Right kidney (tissue), 1 donor: ENCODE results near the gene KIAA1958.

Source experiments
- DNase-seq: peaks from one replicate; pipeline ENCODE4 v3.0.0-alpha.2; 2016

The KIAA1958 gene

GRCh38 chr9:112530751-112531205 is 44.2 kb downstream of the KIAA1958 start:
- DNase-seq = no peak

GRCh38 chr9:112531666-112532282 is 45.1 kb downstream of the KIAA1958 start:
- DNase-seq = no peak

- DNase-seq = no peak
Measured at GRCh38 chr9:112532427-112532826, 45.8 kb downstream of the KIAA1958 start.

GRCh38 chr9:112533660-112534059 is 47.0 kb downstream of the KIAA1958 start:
- no peak for DNase-seq

DNA sequence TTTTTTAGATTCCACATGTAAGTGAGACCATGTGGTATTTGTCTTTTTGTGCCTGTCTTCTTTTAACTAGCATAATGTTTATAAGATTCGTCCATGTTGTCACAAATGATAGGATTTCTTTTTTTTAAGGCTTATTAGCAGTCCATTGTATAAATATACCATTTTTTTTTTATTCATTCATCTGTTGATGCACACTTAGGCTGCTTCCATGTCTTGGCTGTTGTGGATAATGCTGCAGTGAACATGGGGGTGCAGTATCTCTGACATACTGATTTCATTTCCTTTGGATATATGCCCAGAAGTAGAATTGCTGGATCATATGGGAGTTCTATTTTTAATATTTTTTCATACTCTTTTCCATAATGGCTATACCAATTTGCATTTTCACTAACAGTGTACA is 48.7 kb downstream of the KIAA1958 start:
- no peak for DNase-seq

DNA sequence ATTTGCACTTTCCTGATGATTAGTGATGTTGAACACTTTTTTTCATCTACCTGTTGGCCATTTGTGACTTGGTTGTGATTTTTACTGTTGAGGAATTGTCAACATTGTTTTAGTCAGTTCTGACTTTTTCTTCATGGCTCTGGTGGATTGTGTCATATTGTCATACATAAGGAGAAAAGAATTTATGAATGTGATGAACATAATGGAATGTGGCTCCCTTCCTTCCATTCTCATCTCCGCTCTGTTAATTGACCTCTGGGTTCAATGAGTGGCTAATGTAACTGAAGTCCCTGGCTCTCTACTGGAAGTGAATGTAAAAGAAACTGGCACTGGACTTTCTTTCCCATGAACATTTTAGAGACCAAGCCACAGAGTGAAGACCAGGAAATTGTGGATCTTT is 49.2 kb downstream of the KIAA1958 start:
- DNase-seq = no peak

DNA sequence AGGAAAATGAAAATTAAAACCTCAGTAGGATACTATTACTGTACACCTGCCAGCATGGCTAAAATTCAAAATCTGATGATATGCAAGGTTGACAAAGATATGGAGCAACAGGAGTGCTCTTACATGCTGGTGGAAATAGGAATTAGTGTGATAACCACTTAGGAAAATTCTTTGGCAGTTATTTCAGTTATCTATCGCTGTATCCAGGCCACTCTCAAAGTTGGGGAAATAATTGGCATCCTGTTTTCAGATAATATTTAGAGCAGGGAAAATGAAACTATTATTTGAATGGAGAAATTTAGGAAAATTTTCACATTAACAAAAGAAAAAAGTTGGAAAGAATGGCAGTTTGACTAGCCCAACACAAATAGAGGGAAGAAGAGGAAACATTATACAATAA is 50.9 kb downstream of the KIAA1958 start:
- no peak for DNase-seq

DNA sequence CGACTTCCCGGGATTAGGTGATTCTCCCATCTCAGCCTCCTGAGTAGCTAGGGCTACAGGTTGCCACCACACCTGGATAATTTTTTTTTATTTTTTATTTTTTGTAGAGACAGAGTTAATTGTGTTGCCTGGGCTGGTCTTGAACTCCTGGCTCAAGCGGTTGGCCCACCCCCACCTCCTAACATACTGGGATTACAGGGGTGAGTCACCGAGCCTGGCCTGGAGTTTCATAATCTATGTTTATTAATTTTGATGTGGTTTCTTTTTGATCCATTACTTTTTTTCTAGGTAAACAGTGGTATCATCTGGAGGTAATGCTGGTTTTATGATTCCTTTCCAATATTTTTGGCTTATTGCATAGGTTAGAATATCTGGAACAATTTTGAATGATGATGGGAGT is 54.2 kb downstream of the KIAA1958 start:
- DNase-seq = no peak

GRCh38 chr9:112541685-112542084 is 55.1 kb downstream of the KIAA1958 start:
- DNase-seq = no peak

- DNase-seq = no peak
Measured at GRCh38 chr9:112542593-112543292, 56.1 kb downstream of the KIAA1958 start.

- DNase-seq = no peak
Measured at GRCh38 chr9:112544477-112544876, 57.9 kb downstream of the KIAA1958 start.

DNA sequence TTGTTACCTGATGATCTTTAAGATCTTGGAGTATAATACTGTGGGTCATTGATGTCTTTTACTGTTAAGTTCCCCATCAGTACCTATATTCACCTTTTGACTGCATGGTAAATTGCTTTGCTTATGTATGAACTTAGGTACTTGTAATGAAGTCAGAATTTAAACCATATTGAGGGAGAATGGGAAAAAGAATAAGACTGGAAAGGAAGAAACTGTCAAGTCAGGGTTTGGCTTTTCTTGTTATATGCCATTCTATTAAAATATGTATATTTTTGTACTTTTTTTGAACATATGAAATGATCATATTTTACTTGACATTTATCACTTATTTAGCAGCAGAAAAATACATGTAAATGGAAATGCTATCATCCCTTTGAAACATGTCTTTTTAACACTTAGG is 58.6 kb downstream of the KIAA1958 start:
- no peak for DNase-seq

- no peak for DNase-seq
Measured at GRCh38 chr9:112546149-112547012, 59.8 kb downstream of the KIAA1958 start.

- DNase-seq = no peak
Measured at GRCh38 chr9:112548051-112548440, 61.4 kb downstream of the KIAA1958 start.

DNA sequence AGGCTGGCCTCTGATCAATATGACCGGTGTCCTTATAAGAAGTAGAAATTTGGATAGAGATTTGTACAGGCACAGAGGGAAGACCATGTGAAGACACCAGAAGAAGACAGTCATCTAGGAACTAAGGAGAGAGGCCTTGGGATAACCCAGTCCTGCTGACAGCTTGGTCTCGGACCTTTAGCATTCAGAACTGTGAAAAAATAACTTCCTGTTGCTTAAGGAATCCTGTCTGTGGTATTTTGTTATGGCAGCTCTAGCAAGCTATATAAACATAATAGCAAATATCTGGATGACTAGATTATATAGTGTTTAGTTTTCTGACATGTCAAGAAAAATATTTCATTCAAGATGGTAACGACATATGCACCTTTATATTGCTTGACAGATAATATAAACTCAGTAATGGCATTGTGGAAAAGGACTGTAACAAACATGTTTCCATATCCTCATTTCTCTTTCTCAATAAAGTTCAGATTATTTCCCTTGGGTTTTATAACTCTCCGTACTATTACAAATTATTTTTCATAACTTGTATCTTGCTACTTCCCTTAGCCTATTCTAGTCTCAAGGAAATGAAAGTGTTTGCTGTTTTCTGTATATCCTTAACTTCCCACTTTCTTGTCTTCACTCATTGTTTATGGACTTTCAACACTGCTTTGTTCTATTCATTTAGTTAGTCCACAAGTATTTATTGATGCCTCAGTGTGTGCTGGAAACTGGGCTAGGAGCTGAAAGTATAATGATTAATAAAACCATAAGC is 62.4 kb downstream of the KIAA1958 start:
- DNase-seq = no peak

- DNase-seq = no peak
Measured at GRCh38 chr9:112550531-112550930, 63.9 kb downstream of the KIAA1958 start.

DNA sequence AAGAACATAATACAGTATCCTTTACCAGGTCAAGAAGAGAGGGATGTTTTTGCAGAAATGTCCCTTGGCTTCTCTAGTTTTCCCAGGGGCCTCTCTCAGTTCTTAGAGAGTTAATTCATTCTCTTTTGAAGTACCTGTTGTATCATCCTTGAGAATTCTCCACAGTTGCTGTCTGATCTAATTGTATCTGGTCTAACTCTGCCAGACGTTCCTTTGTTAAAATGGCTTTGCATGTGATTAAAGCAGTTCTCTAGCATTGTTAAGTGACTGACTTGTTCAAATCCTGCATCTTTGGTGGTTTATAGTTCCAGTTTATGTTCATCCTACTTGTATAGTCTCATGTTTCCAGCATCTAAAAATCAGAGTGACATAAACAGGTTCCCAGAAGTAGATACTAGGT is 65.0 kb downstream of the KIAA1958 start:
- DNase-seq = no peak

GRCh38 chr9:112552229-112553056 is 65.8 kb downstream of the KIAA1958 start:
- DNase-seq = no peak

- no peak for DNase-seq
Measured at GRCh38 chr9:112553256-112553826, 66.7 kb downstream of the KIAA1958 start.

DNA sequence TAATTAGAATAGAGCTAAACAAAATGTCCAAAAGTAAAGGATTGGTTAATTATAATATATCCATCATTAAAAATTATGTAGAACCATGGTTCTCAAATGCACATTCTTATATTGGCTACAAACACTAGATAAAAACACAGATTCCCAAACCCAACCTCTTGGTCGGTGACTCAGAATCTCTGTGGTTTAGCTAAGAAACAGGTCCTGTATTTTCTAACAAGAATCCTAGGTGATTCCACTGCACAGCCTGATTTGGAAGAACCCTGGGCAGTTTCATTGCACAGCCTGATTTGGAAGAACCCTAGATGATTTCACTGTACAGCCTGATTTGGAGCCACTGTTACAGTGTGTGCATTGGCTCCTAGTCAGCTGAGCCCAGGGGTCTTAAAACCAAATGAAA is 67.9 kb downstream of the KIAA1958 start:
- no peak for DNase-seq

GRCh38 chr9:112555101-112555643 is 68.5 kb downstream of the KIAA1958 start:
- no peak for DNase-seq
